ENCODE data around the gene TP73. TPM values are rescaled to one million over a fixed set of nuclear protein-coding genes. Genes with fewer than 3 reads are reported as not detected.

Gene TP73
- total and polyA plus RNA-seq, 8 donors, result 1.6 to 2.7 (median 2.0) TPM

GRCh38 chr1:3612123-3612522 is 40.2 kb upstream of the TP73 start:
- H3K4me3 ChIP-seq, result peak overlapping the region in 1 of 2 donors; percentile 57
- ATAC-seq, result no peak
- intact Hi-C loops (cut with DNase I), result no loop called here
- H3K27me3 ChIP-seq, result peaks cover 0 to 38% of the 10 kb centered on the region in 2 donors
- no peaks in the 10 kb centered on the region for H3K9me3 ChIP-seq
- TF ChIP-seq, protein P1, sequence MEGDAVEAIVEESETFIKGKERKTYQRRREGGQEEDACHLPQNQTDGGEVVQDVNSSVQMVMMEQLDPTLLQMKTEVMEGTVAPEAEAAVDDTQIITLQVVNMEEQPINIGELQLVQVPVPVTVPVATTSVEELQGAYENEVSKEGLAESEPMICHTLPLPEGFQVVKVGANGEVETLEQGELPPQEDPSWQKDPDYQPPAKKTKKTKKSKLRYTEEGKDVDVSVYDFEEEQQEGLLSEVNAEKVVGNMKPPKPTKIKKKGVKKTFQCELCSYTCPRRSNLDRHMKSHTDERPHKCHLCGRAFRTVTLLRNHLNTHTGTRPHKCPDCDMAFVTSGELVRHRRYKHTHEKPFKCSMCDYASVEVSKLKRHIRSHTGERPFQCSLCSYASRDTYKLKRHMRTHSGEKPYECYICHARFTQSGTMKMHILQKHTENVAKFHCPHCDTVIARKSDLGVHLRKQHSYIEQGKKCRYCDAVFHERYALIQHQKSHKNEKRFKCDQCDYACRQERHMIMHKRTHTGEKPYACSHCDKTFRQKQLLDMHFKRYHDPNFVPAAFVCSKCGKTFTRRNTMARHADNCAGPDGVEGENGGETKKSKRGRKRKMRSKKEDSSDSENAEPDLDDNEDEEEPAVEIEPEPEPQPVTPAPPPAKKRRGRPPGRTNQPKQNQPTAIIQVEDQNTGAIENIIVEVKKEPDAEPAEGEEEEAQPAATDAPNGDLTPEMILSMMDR (IDR thresholded peaks at IDR 0.05), result no peak
- H3K36me3 ChIP-seq, result no peaks in the 10 kb centered on the region
- H3K4me1 ChIP-seq, result peaks cover 27 to 60% of the 10 kb centered on the region in 2 donors
- H3K27ac ChIP-seq, result no peak overlapping the region
- DNase-seq, result no peak

DNA sequence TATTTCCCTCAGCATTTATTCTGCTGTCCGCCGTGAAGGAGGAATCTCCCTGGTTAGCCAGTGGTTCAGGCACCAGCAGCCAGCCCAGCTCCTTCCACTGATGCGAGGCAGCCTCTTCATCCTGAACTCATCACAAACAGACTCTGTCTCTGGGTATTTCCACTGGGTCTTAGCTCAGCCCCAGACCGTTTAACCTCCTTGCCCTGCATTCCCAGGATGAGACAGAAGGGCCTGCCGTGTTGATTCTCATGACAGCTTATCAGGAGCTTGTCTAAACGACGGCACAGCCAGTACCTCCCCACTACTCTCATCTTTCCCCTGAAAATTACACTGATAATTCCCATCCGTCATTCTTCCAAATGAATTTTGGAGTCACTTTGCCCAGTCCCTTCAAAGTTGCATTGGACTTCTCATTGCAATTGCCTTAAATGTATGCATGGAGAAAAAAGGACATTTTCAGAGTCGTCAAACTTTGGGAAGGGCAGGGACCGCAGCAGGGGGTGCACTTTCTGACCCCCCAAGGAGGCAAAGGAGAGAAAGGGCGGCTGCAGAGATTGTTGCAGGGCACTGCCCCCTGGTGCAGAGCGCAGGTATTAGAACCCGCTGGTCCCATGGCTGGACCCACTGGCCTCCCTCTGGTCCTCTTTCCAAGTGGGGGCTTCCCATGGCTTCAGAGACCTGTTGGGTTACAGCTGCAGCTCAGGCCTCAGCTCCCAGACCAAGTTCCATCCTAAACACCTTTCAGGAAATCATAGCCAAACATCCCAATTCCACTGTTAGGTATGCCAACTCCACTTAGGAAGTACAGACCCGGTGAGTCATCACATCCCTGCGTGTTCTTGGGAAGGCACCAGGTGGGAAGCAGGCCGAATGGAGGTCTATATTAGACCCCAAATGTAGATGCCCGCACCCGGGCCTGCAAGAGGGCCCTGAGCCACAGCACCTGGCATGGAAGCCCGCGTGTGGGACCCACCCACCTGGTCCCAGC is 37.3 kb upstream of the TP73 start:
- H3K9me3 ChIP-seq, result no peaks in the 10 kb centered on the region
- no peak overlapping the region for H3K4me3 ChIP-seq
- DNase-seq (no peak), ATAC-seq (peak; percentile 9)
- H3K4me1 ChIP-seq, result peaks cover 27 to 59% of the 10 kb centered on the region in 2 donors
- H3K36me3 ChIP-seq, result no peaks in the 10 kb centered on the region
- TF ChIP-seq, protein P1 (IDR thresholded peaks at IDR 0.05), result peak; percentile 51 to 56
- peaks cover 0 to 28% of the 10 kb centered on the region in 2 donors for H3K27me3 ChIP-seq
- no peak overlapping the region for H3K27ac ChIP-seq
- intact Hi-C loops (cut with DNase I), result loop anchor here in 1 of 2 donors (5.0 kb wide), 1 partner anchor 48 kb away; no protein-coding TSS in a partner anchor

DNA sequence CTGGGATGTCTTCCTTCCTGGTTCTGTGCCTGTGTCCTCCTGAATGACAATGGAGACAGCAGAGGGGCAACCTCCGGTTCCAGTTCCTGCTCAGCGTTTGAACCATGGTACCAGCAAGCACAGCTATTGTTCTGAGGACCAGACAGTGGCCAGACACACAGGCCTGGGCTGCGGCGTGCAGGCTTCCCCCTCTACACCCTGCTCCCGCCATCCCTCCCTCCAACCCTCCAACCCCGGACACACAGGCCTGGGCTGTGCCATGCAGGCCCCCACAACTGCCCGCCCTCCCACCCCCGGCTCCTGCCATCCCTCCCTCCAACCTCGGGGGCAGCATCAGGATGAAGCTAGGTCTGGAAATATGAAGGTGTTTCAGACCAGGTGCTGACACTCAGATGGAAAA is 35.5 kb upstream of the TP73 start:
- Histone ChIP-seq H3K9me3 (no peaks in the 10 kb centered on the region), H3K27ac (no peak overlapping the region), H3K4me3 (no peak overlapping the region), H3K27me3 (peaks cover 0 to 10% of the 10 kb centered on the region in 2 donors), H3K36me3 (no peaks in the 10 kb centered on the region), H3K4me1 (peaks cover 17 to 49% of the 10 kb centered on the region in 2 donors)
- DNase-seq, result no peak
- ATAC-seq, result no peak
- intact Hi-C loops (cut with DNase I), result loop anchor here in 1 of 2 donors (5.0 kb wide), 1 partner anchor 50 kb away; no protein-coding TSS in a partner anchor
- TF ChIP-seq, protein P1 (IDR thresholded peaks at IDR 0.05), result no peak

DNA sequence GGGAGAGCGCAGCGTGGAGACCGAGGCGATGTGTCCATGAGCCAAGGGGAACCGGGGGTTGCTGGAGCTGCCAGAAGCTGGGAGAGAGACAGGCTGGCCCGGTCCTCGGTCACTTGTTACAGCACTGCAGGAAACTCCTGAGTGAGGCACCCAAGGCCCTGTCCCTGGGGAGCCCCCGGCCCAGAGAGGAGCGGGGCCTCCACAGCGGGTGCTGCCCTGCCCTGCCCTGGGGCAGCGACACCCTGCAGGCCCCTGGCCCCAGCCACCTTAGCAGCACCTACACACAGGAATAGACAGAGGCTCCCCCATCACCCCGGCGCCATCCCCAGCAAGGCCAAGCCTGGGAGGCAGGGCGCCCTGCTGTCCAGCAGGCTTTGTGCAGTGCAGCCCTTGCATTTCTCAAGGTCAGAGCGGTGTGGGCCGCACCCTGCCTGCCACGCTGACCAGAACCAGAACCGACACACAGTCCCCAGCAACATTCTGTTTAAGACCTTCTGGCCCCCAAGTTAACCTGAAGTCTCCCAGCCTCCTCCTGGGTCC is 34.4 kb upstream of the TP73 start:
- no peak for ATAC-seq
- no peaks in the 10 kb centered on the region for H3K27me3 ChIP-seq

More for the DNA sequence above, 34.4 kb upstream of the TP73 start:
- no peak overlapping the region for H3K27ac ChIP-seq
- TF ChIP-seq, protein P1 (IDR thresholded peaks at IDR 0.05), result no peak
- no peak overlapping the region for H3K4me3 ChIP-seq
- H3K9me3 ChIP-seq, result no peaks in the 10 kb centered on the region
- no peaks in the 10 kb centered on the region for H3K36me3 ChIP-seq
- H3K4me1 ChIP-seq, result peaks cover 8 to 44% of the 10 kb centered on the region in 2 donors
- no peak for DNase-seq
- intact Hi-C loops (cut with DNase I), result loop anchor here in 1 of 2 donors (5.0 kb wide), 1 partner anchor 51 kb away; no protein-coding TSS in a partner anchor
